HepG2 (cell line): Measurements from ENCODE around the gene BAHD1. TPM values are rescaled to one million over a fixed set of nuclear protein-coding genes. Genes with fewer than 3 reads are reported as not detected.

Source experiments
- ATAC-seq: fragments of 200-7000 bp; cut with Tn5 transposase; 3 replicates; pipeline ENCODE4 v1.9.1; 2020; ENCODE audit warnings: mild to moderate bottlenecking, moderate library complexity
- Bru-seq: library from RNA; stranded (reverse); fragments of 400-500 nt; gene quantifications from one replicate; lab custom pipeline; 2021; lab: Mats Ljungman, UMichigan
- BruChase-seq, 2 experiments: library from RNA; stranded (reverse); fragments of 400-500 nt; gene quantifications; one replicate each; lab custom pipeline; 2021; lab: Mats Ljungman, UMichigan
- BruUV-seq: library from RNA; stranded (reverse); fragments of 400-500 nt; replicated peaks from 2 replicates; lab custom pipeline; 2021; lab: Mats Ljungman, UMichigan
- CTCF ChIA-PET: fragments of 300-600 bp; formaldehyde crosslinking; extraction: SDS; loops from one replicate; lab custom pipeline; 2021; ENCODE audit warnings: low total read pairs, inconsistent platforms, low intra/inter-chr PET ratio; lab: Yijun Ruan, JAX
- POLR2A ChIA-PET: fragments of 350-600 bp; sonication (Branson Sonifier 250); formaldehyde crosslinking; loops from one replicate; lab custom pipeline; 2020; ENCODE audit warnings: antibody characterized with exemption, inconsistent platforms; lab: Yijun Ruan, JAX
- DNase-seq: peaks from one replicate; pipeline ENCODE4 v3.0.0-alpha.2; 2015; ENCODE audit warnings: low spot score
- FAIRE-seq: peaks from 3 replicates; lab custom pipeline; 2011; peaks lifted over from hg19 to GRCh38; lab: Jason Lieb, UNC
- H2AFZ ChIP-seq: one replicate; pipeline ENCODE4 v1.6.1; 2011; ENCODE audit warnings: low read length, inconsistent platforms
- H3K27ac ChIP-seq: fragments of 300-600 bp; 3 replicates; pipeline ENCODE4 v1.8.0; 2011; ENCODE audit warnings: mixed run types, mild to moderate bottlenecking, mixed read lengths, low read length, inconsistent platforms; ENCODE audit not compliant: insufficient read depth; ENCODE audit errors: extremely low read length
- H3K27me3 ChIP-seq, 2 experiments: fragments of 200-600 bp in 1 of 2; 2 replicates in 1 of 2; 3 replicates in 1 of 2; pipeline versions ENCODE4 v1.6.0 to v1.8.0; 2011; ENCODE audit warnings: low read length in 2 of 2, mild to moderate bottlenecking in 2 of 2, moderate library complexity in 2 of 2, inconsistent platforms in 1 of 2; ENCODE audit not compliant: insufficient read depth in 2 of 2, control insufficient read depth in 1 of 2
- H3K36me3 ChIP-seq, 2 experiments: fragments of 200-600 bp in 1 of 2; replicated peaks in 1 of 2; 2 replicates in 1 of 2; 3 replicates in 1 of 2; pipeline versions ENCODE4 v1.5.1 to v1.8.0; 2011; ENCODE audit warnings: low read length in 2 of 2, inconsistent platforms in 1 of 2; ENCODE audit not compliant: insufficient read depth in 2 of 2, control insufficient read depth in 1 of 2
- H3K4me1 ChIP-seq: 2 replicates; pipeline ENCODE4 v1.5.1; 2012; ENCODE audit warnings: low read length, inconsistent platforms; ENCODE audit not compliant: insufficient read depth
- H3K4me2 ChIP-seq: 2 replicates; pipeline ENCODE4 v1.6.0; 2011; ENCODE audit warnings: low read depth, low read length, inconsistent platforms
- H3K4me3 ChIP-seq, 3 experiments: fragments of 200-600 bp in 1 of 3; sonication (generic), shearing (Covaris generic) in 1 of 3; replicated peaks in 1 of 3; 2 replicates each; pipeline ENCODE4 v1.5.1; 2011 to 2016; ENCODE audit warnings: low read length in 3 of 3, inconsistent platforms in 2 of 3, low read depth in 2 of 3, mild to moderate bottlenecking in 2 of 3, control low read depth in 1 of 3, mixed read lengths in 1 of 3; ENCODE audit not compliant: insufficient read depth in 1 of 3
- H3K79me2 ChIP-seq: one replicate; pipeline ENCODE4 v1.6.1; 2011; ENCODE audit warnings: low read length, inconsistent platforms; ENCODE audit not compliant: insufficient read depth
- H3K9ac ChIP-seq: 2 replicates; pipeline ENCODE4 v1.6.0; 2011; ENCODE audit warnings: mild to moderate bottlenecking, low read depth, low read length, inconsistent platforms; ENCODE audit not compliant: insufficient read depth
- H3K9me3 ChIP-seq: 2 replicates; pipeline ENCODE4 v1.5.1; 2012; ENCODE audit warnings: mild to moderate bottlenecking, low read length
- H4K20me1 ChIP-seq: 2 replicates; pipeline ENCODE4 v1.6.0; 2011; ENCODE audit warnings: inconsistent platforms, mild to moderate bottlenecking, low read length, moderate library complexity; ENCODE audit not compliant: insufficient read depth
- ATF7 ChIP-seq, 2 experiments: fragments of 450-650 bp in 1 of 2; sonication (generic) in 1 of 2; formaldehyde crosslinking in 1 of 2; IDR thresholded peaks; 2 replicates each; pipeline versions ENCODE4 v1.4.0 to v1.6.1; 2016 to 2020; ENCODE audit warnings: antibody characterized with exemption in 1 of 2, mild to moderate bottlenecking in 1 of 2, missing genetic modification reagents in 1 of 2
- HNF4G ChIP-seq, 2 experiments: sonication (generic) in 1 of 2; formaldehyde crosslinking in 1 of 2; IDR thresholded peaks; 2 replicates each; pipeline versions ENCODE4 v1.4.0 to v1.6.1; 2011 to 2020; ENCODE audit warnings: borderline replicate concordance in 2 of 2, low read depth in 2 of 2, mild to moderate bottlenecking in 2 of 2, low read length in 1 of 2, missing genetic modification reagents in 1 of 2, moderate library complexity in 1 of 2
- HNRNPLL ChIP-seq: fragments of 200-400 bp; formaldehyde crosslinking; IDR thresholded peaks from 2 replicates; pipeline ENCODE4 v1.6.1; 2017; ENCODE audit warnings: mild to moderate bottlenecking, low read depth, low read length; ENCODE audit not compliant: poor library complexity, severe bottlenecking
- LCORL ChIP-seq, 2 experiments: fragments of 450-650 bp in 1 of 2; sonication (generic) in 1 of 2; formaldehyde crosslinking in 1 of 2; IDR thresholded peaks; 2 replicates each; pipeline versions ENCODE4 v1.5.0 to v1.6.1; 2017 to 2020; ENCODE audit warnings: antibody characterized with exemption in 1 of 2, missing genetic modification reagents in 1 of 2
- MYC ChIP-seq: sonication (generic); formaldehyde crosslinking; IDR thresholded peaks from 2 replicates; pipeline ENCODE4 v1.9.0; 2021; ENCODE audit warnings: missing genetic modification reagents, borderline replicate concordance
- PITX1 ChIP-seq: sonication (generic); formaldehyde crosslinking; IDR thresholded peaks from 2 replicates; pipeline ENCODE4 v1.5.1; 2020; ENCODE audit warnings: mild to moderate bottlenecking, missing genetic modification reagents
- SPEN ChIP-seq: sonication (generic); formaldehyde crosslinking; IDR thresholded peaks from 2 replicates; pipeline ENCODE4 v1.5.1; 2020; ENCODE audit warnings: low read depth, mild to moderate bottlenecking, missing genetic modification reagents
- STAG1 ChIP-seq: sonication (generic); formaldehyde crosslinking; IDR thresholded peaks from 2 replicates; pipeline ENCODE4 v1.4.0; 2020; ENCODE audit warnings: missing genetic modification reagents
- ZEB1 ChIP-seq: IDR thresholded peaks from 2 replicates; pipeline ENCODE4 v1.6.1; 2012; ENCODE audit warnings: mild to moderate bottlenecking, low read depth, inconsistent platforms; ENCODE audit not compliant: insufficient replicate concordance
- ZNF567 ChIP-seq: sonication (generic); formaldehyde crosslinking; IDR thresholded peaks from 2 replicates; pipeline ENCODE4 v1.8.1; 2023; ENCODE audit warnings: mild to moderate bottlenecking, missing genetic modification reagents, borderline replicate concordance
- ZNF773 ChIP-seq: sonication (generic); formaldehyde crosslinking; IDR thresholded peaks from 2 replicates; pipeline ENCODE4 v1.4.0; 2020; ENCODE audit warnings: missing genetic modification reagents, borderline replicate concordance
- ZNF777 ChIP-seq: sonication (generic); formaldehyde crosslinking; IDR thresholded peaks from 2 replicates; pipeline ENCODE4 v1.4.0; 2020; ENCODE audit warnings: missing genetic modification reagents
- ZSCAN31 ChIP-seq: sonication (generic); formaldehyde crosslinking; IDR thresholded peaks from 2 replicates; pipeline ENCODE4 v1.5.0; 2020; ENCODE audit warnings: low read depth, mild to moderate bottlenecking, missing genetic modification reagents
- WGBS: methylation state at CpG from one replicate; pipeline ENCODE4 v1.1.6; 2017; ENCODE audit warnings: low lambda C conversion rate; 5-methylcytosine and 5-hydroxymethylcytosine counted together
- in situ Hi-C: cut with HindIII; loops from 2 replicates; pipeline ENCODE4 v1.10.0; 2017; ENCODE audit warnings: low pct_unique_long_range_greater_than_20kb; ENCODE audit not compliant: extremely low pct_ligation_motif_present
- intact Hi-C: fragments of 100-400 bp; cut with micrococcal nuclease; formaldehyde crosslinking; loops from one replicate; pipeline ENCODE4 v1.10.0; 2022; ENCODE audit not compliant: unreplicated experiment
- long read RNA-seq, 2 experiments: library from RNA in 1 of 2; library from polyadenylated mRNA in 1 of 2; stranded (forward) in 1 of 2; unstranded in 1 of 2; transcript quantifications; one replicate each; pipeline ENCODE4 v2.0.0, GENCODE V29; 2019 to 2022
- polyA minus RNA-seq, 3 experiments: library from RNA; depleted of rRNA, polyadenylated mRNA; stranded (reverse); fragments of >200 nt; gene quantifications; 2 replicates each; pipeline ENCODE4 v1.2.3, GENCODE V29; 2011; ENCODE audit warnings: low replicate concordance in 1 of 3
- polyA plus RNA-seq, 8 experiments: library from polyadenylated mRNA; depleted of rRNA in 3 of 8; stranded (reverse) in 7 of 8; unstranded in 1 of 8; fragments of >200 nt; fragmentation: Illumina TruSeq in 4 of 8; extraction: Trizol in 4 of 8; gene quantifications; 2 replicates each; pipeline versions ENCODE4 v1.2.1 to v1.2.3, GENCODE V29; 2011 to 2016; ENCODE audit warnings: low read depth in 4 of 8, missing spikeins in 1 of 8, mixed read lengths in 1 of 8; ENCODE audit not compliant: insufficient read depth in 1 of 8
- total RNA-seq, 5 experiments: library from RNA; depleted of rRNA; stranded (reverse); fragments of >200 nt; fragmentation: Illumina TruSeq; extraction: Trizol; gene quantifications; 2 replicates each; pipeline ENCODE4 v1.2.3, GENCODE V29; 2016; ENCODE audit warnings: low read depth in 1 of 5
- TF ChIP-seq, protein P1 (sequence below): sonication (generic); formaldehyde crosslinking; IDR thresholded peaks from 2 replicates; pipeline ENCODE4 v1.5.0; 2020; ENCODE audit warnings: mild to moderate bottlenecking, missing genetic modification reagents

Gene BAHD1
- total RNA-seq (2016; rRNA removed; fragmentation: Illumina TruSeq; extraction: Trizol) (8.1 and 8.7 TPM in 2 replicates), polyA plus RNA-seq (2011; rRNA removed) (3.3 and 3.8 TPM in 2 replicates), polyA minus RNA-seq (2011; rRNA and poly(A)+ RNA removed; ENCODE audit: low replicate concordance) (6.1 and 10.5 TPM in 2 replicates), Bru-seq, nascent RNA (percentile 62 among the genes with signal in this experiment), BruChase-seq, experiment 1, labeled RNA remaining after a 6-hour chase (percentile 63 among the genes with signal in this experiment), BruChase-seq, experiment 2, labeled RNA remaining after a 2-hour chase (percentile 67 among the genes with signal in this experiment)
- total RNA-seq (2016; cell fraction: cytosol; rRNA removed; fragmentation: Illumina TruSeq; extraction: Trizol; ENCODE audit: low read depth): 1.8 and 1.9 TPM in 2 replicates
- total RNA-seq (2016; cell fraction: insoluble cytoplasmic fraction; rRNA removed; fragmentation: Illumina TruSeq; extraction: Trizol): 7.1 and 8.8 TPM in 2 replicates
- total RNA-seq (2016; cell fraction: membrane; rRNA removed; fragmentation: Illumina TruSeq; extraction: Trizol): 4.5 and 4.7 TPM in 2 replicates
- total RNA-seq (2016; cell fraction: nucleus; rRNA removed; fragmentation: Illumina TruSeq; extraction: Trizol): 9.6 and 13.1 TPM in 2 replicates
- 2.3 and 2.4 TPM in 2 replicates for polyA plus RNA-seq (2011; cell fraction: cytosol; rRNA removed)
- 9.7 and 10.3 TPM in 2 replicates for polyA plus RNA-seq (2011; cell fraction: nucleus; rRNA removed)
- polyA plus RNA-seq (2012): 6.2 and 8.0 TPM in 2 replicates
- 0.53 and 0.62 TPM in 2 replicates for polyA plus RNA-seq (2016; cell fraction: cytosol; fragmentation: Illumina TruSeq; extraction: Trizol; ENCODE audit: low read depth)
- 8.2 and 10.1 TPM in 2 replicates for polyA plus RNA-seq (2016; cell fraction: insoluble cytoplasmic fraction; fragmentation: Illumina TruSeq; extraction: Trizol; ENCODE audit: low read depth)
- polyA plus RNA-seq (2016; cell fraction: membrane; fragmentation: Illumina TruSeq; extraction: Trizol; ENCODE audit: low read depth): 2.1 and 2.2 TPM in 2 replicates
- 14.7 and 18.8 TPM in 2 replicates for polyA plus RNA-seq (2016; cell fraction: nucleus; fragmentation: Illumina TruSeq; extraction: Trizol; ENCODE audit: insufficient read depth, low read depth)
- polyA minus RNA-seq (2011; cell fraction: cytosol; rRNA and poly(A)+ RNA removed): 3.0 and 3.5 TPM in 2 replicates
- polyA minus RNA-seq (2011; cell fraction: nucleus; rRNA and poly(A)+ RNA removed): 5.3 and 9.8 TPM in 2 replicates
- long read RNA-seq, experiment 1, partial matches to known transcripts: 0 of 1 reads
- long read RNA-seq, experiment 1, other reads (novel, unspliced or antisense): 1 of 1 reads
- long read RNA-seq, experiment 2, full-length matches to known transcripts: 7 of 33 reads
- long read RNA-seq, experiment 2, partial matches to known transcripts: 17 of 33 reads
- long read RNA-seq, experiment 2, other reads (novel, unspliced or antisense): 9 of 33 reads

DNA sequence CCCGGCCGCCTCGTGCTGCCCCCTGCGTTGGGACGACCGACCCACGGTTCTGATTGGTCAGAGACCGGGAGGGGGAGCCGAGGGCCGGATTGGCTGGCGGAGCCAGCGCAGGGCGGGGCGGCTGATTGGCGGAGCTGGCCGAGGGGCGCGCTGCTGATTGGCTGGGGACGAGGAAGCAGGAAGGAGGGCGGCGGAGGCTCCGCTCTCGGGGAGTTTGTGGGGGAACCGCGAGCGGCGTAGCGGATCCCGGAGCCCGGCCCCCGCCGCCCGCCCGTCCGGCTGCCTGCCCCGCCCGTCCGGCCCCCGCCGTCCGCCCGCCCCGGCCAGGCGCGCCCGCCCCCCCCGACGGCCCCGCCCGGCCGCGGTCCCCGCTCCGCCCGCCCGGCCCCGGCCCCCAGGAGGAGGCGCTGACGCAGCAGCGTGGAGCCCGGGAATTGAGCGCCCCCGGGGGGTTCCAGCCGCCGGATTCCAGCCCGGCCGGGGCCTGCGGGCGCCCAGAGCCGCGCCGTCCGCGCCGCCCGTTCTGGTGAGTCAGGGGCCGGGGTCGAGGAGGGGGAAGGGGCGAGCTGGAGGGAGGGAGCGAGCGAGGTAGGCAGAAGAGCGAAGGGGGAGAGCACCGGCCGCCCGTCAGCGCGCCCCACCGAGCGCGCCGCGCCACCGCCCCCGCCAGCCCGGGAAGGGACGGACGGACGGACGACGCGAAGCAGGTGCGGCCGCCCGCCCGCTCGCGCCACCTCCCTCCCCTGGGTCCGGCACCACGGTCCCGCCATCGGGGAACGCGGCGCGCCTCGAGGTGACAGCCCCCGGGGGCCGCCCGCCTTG lies at the start of gene BAHD1:
TSS of gene BAHD1 (plus strand) at position 211 of the 822 bp plus-strand sequence. CDS start 17,512 bp downstream, outside the sequence.
- peak within 1 kb of the TSS; percentile 82 for H3K9ac ChIP-seq
- WGBS: 2% methylated on average over 17 of the region's 119 CpGs
- no peak for TF ChIP-seq PITX1 (CRISPR knock-in tag)
- TF ChIP-seq SPEN (CRISPR knock-in tag): no peak
- no peak for TF ChIP-seq HNF4G (IDR thresholded peaks at IDR 0.05; ENCODE audit: borderline replicate concordance, low read depth, low read length)
- TF ChIP-seq HNF4G (CRISPR knock-in tag; IDR thresholded peaks at IDR 0.05; ENCODE audit: borderline replicate concordance, low read depth): no peak
- no peak for TF ChIP-seq ZNF567 (CRISPR knock-in tag)
- TF ChIP-seq HNRNPLL: peak; percentile 95
- no peak for TF ChIP-seq STAG1 (CRISPR knock-in tag)
- peak; percentile 68 for TF ChIP-seq ZNF777 (CRISPR knock-in tag)
- no peak for TF ChIP-seq ZSCAN31
- no peak for TF ChIP-seq ZNF773 (CRISPR knock-in tag)
- TF ChIP-seq ZEB1: no peak
- TF ChIP-seq MYC: 0 out of 2 replicates have a peak, but pooled peaks have one; percentile 1
- no peak for TF ChIP-seq ATF7 (IDR thresholded peaks at IDR 0.05)
- no peak for TF ChIP-seq ATF7 (CRISPR knock-in tag; IDR thresholded peaks at IDR 0.05)
- TF ChIP-seq, protein P1, sequence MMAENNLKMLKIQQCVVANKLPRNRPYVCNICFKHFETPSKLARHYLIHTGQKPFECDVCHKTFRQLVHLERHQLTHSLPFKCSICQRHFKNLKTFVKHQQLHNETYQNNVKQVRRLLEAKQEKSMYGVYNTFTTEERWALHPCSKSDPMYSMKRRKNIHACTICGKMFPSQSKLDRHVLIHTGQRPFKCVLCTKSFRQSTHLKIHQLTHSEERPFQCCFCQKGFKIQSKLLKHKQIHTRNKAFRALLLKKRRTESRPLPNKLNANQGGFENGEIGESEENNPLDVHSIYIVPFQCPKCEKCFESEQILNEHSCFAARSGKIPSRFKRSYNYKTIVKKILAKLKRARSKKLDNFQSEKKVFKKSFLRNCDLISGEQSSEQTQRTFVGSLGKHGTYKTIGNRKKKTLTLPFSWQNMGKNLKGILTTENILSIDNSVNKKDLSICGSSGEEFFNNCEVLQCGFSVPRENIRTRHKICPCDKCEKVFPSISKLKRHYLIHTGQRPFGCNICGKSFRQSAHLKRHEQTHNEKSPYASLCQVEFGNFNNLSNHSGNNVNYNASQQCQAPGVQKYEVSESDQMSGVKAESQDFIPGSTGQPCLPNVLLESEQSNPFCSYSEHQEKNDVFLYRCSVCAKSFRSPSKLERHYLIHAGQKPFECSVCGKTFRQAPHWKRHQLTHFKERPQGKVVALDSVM (CRISPR knock-in tag): no peak
- TF ChIP-seq LCORL (IDR thresholded peaks at IDR 0.05): no peak
- TF ChIP-seq LCORL (CRISPR knock-in tag; IDR thresholded peaks at IDR 0.05): no peak

More for the DNA sequence above, at the start of gene BAHD1:
- Histone ChIP-seq H3K4me3 (peak within 1 kb of the TSS; percentile 72 to 88 (median 81)), H3K9me3 (no peaks in the 10 kb centered on the region), H3K79me2 (peaks cover 35% of the 10 kb centered on the region), H4K20me1 (peaks cover 12% of the 10 kb centered on the region; the same call in 1 of the 2 replicates), H3K36me3 (no peaks in the 10 kb centered on the region; a peak in 1 of 5 replicates), H2AFZ (peak within 1 kb of the TSS; percentile 29), H3K4me2 (peak within 1 kb of the TSS; percentile 96), H3K27ac (peak within 1 kb of the TSS; percentile 75), H3K27me3 (peaks cover 2 to 41% of the 10 kb centered on the region in 2 experiments; a peak in 4 of 5 replicates), H3K4me1 (peaks cover 64% of the 10 kb centered on the region)
- peak; percentile 78 for ATAC-seq
- no TSS peak for BruUV-seq
- peak; percentile 44 for FAIRE-seq
- in situ Hi-C loops: loop anchor here (5.0 kb wide), 1 partner anchor 71 kb away; no protein-coding TSS in a partner anchor
- intact Hi-C loops: loop anchor here (5.0 kb wide), 1 partner anchor 66 kb away; no protein-coding TSS in a partner anchor
- ChIA-PET POLR2A (interaction anchor here (1.4 to 2.7 kb wide), 4 partner anchors 12 to 100 kb away, joined by 3 to 15 read pairs (median 7); partner anchors contain the start of genes CCDC9B, CHST14 and IVD), CTCF (interaction anchor here (1.1 kb wide), 1 partner anchor 66 kb away, joined by 4 read pairs; no protein-coding TSS in a partner anchor)
- peak; percentile 85 for DNase-seq
